Thyroid gland (tissue), 4 donors: ENCODE results near the gene FBXL20. TPM values are rescaled to one million over a fixed set of nuclear protein-coding genes. Genes with fewer than 3 reads are reported as not detected.

Experiments
- DNase-seq, 2 donors: peaks; one replicate each; pipeline ENCODE4 v3.0.0-alpha.2; 2019
- H3K27ac ChIP-seq, 3 donors: fragments of 200-600 bp; sonication (generic); 1 replicate in 2 of 3; 2 replicates in 1 of 3; pipeline ENCODE4 v1.5.1; 2016 to 2019; ENCODE audit warnings: mild to moderate bottlenecking in 1 of 3, moderate library complexity in 1 of 3
- H3K27me3 ChIP-seq: fragments of 200-600 bp; sonication (generic); one replicate; pipeline ENCODE4 v1.5.1; 2019
- H3K36me3 ChIP-seq, 2 donors: fragments of 200-600 bp; sonication (generic); one replicate each; pipeline ENCODE4 v1.5.1; 2016 to 2019
- H3K4me1 ChIP-seq, 2 donors: fragments of 200-600 bp; sonication (generic); one replicate each; pipeline ENCODE4 v1.5.1; 2017 to 2019
- H3K4me3 ChIP-seq, 3 donors: fragments of 200-600 bp; sonication (generic); replicated peaks in 1 of 3; 1 replicate in 2 of 3; 2 replicates in 1 of 3; pipeline ENCODE4 v1.5.1; 2016; ENCODE audit warnings: mild to moderate bottlenecking in 1 of 3
- H3K9me3 ChIP-seq: fragments of 200-600 bp; sonication (generic); one replicate; pipeline ENCODE4 v1.5.1; 2017
- CTCF ChIP-seq, 6 experiments: fragments of 200-600 bp in 3 of 6; fragments of 450-650 bp in 3 of 6; sonication (generic) in 3 of 6; IDR thresholded peaks; one replicate each; pipeline ENCODE4 v1.5.1; 2016 to 2019; ENCODE audit warnings: antibody characterized with exemption in 6 of 6, mild to moderate bottlenecking in 2 of 6, inconsistent platforms in 1 of 6, moderate library complexity in 1 of 6
- POLR2A ChIP-seq, 2 donors: fragments of 450-650 bp; IDR thresholded peaks; one replicate each; pipeline ENCODE4 v1.6.1; 2017; ENCODE audit warnings: antibody characterized with exemption in 2 of 2, mild to moderate bottlenecking in 2 of 2, moderate library complexity in 1 of 2
- WGBS, 2 donors: methylation state at CpG; one replicate each; pipeline ENCODE4 v1.1.5; 2017; 5-methylcytosine and 5-hydroxymethylcytosine counted together
- intact Hi-C: fragments of 100-400 bp; cut with DNase I; formaldehyde crosslinking; loops from one replicate; pipeline ENCODE4 v1.15.1; 2023
- total RNA-seq, 4 donors: library from RNA; depleted of rRNA; stranded (reverse); fragments of >200 nt; gene quantifications; one replicate each; pipeline ENCODE4 v1.2.3, GENCODE V29; 2016

FBXL20 gene
- total RNA-seq, 4 donors from 2014 or later = 17.2 to 27.7 (median 22.2) TPM

- H3K27ac ChIP-seq = no peak overlapping the region
- intact Hi-C loops = no loop called here
Observed at GRCh38 chr17:39225959-39226683, 175.3 kb downstream of the FBXL20 start.

GRCh38 chr17:39225308-39225958 lies 176.0 kb downstream of the FBXL20 start, which contains the start of gene STAC2:
Gene STAC2, minus strand, starts transcription at chr17:39225945. Its CDS starts 443 bp downstream, at chr17:39225502.
- no peaks in the 10 kb centered on the region for H3K36me3 ChIP-seq
- DNase-seq = no peak
- intact Hi-C loops = no loop called here
- TF ChIP-seq CTCF (IDR thresholded peaks at IDR 0.05) (no peak), POLR2A (IDR thresholded peaks at IDR 0.05) (no peak)
- peaks cover 18% of the 10 kb centered on the region for H3K27me3 ChIP-seq
- no peak within 1 kb of the TSS for H3K27ac ChIP-seq
- H3K9me3 ChIP-seq = no peaks in the 10 kb centered on the region
- H3K4me1 ChIP-seq = peaks cover 9 to 16% of the 10 kb centered on the region in 2 donors
- 0 to 2% methylated on average over 1 to 19 of the region's 71 CpGs for whole genome bisulfite sequencing, 2 donors
- H3K4me3 ChIP-seq = peak within 1 kb of the TSS in 1 of 3 donors; percentile 12

More at GRCh38 chr17:39225959-39226683, 175.3 kb downstream of the FBXL20 start:
- peak overlapping the region in 1 of 3 donors; percentile 12 for H3K4me3 ChIP-seq
- no peaks in the 10 kb centered on the region for H3K36me3 ChIP-seq
- H3K9me3 ChIP-seq = no peaks in the 10 kb centered on the region
- TF ChIP-seq POLR2A (IDR thresholded peaks at IDR 0.05) (no peak), CTCF (IDR thresholded peaks at IDR 0.05) (no peak)
- peaks cover 18% of the 10 kb centered on the region for H3K27me3 ChIP-seq
- peaks cover 9 to 16% of the 10 kb centered on the region in 2 donors for H3K4me1 ChIP-seq
- peak in 1 of 2 donors; percentile 40 for DNase-seq
- 18 to 20% methylated on average over 20 to 22 of the region's 24 CpGs for WGBS, 2 donors

GRCh38 chr17:39224778-39225307 lies 176.6 kb downstream of the FBXL20 start:
- Histone ChIP-seq H3K36me3 (no peaks in the 10 kb centered on the region), H3K9me3 (no peaks in the 10 kb centered on the region), H3K4me3 (peak overlapping the region in 1 of 3 donors; percentile 12), H3K27me3 (peaks cover 18% of the 10 kb centered on the region), H3K4me1 (peaks cover 9 to 16% of the 10 kb centered on the region in 2 donors), H3K27ac (no peak overlapping the region)
- no peak for DNase-seq
- WGBS, 2 donors = 2 to 4% methylated on average over 25 to 30 of the region's 68 CpGs
- intact Hi-C loops = no loop called here
- no peak for TF ChIP-seq POLR2A (IDR thresholded peaks at IDR 0.05)
- TF ChIP-seq CTCF (IDR thresholded peaks at IDR 0.05) = no peak

GRCh38 chr17:39223907-39224777 lies 177.3 kb downstream of the FBXL20 start:
- no peak for TF ChIP-seq POLR2A (IDR thresholded peaks at IDR 0.05)
- TF ChIP-seq CTCF (IDR thresholded peaks at IDR 0.05) = no peak
- peak overlapping the region in 1 of 3 donors; percentile 12 for H3K4me3 ChIP-seq
- intact Hi-C loops = no loop called here
- DNase-seq = no peak
- no peaks in the 10 kb centered on the region for H3K9me3 ChIP-seq
- 32 to 39% methylated on average over 25 to 33 of the region's 33 CpGs for WGBS, 2 donors
- peaks cover 18% of the 10 kb centered on the region for H3K27me3 ChIP-seq
- H3K36me3 ChIP-seq = no peaks in the 10 kb centered on the region
- H3K27ac ChIP-seq = no peak overlapping the region
- H3K4me1 ChIP-seq = peaks cover 9 to 16% of the 10 kb centered on the region in 2 donors
